ENCODE measurements around the gene AKR1A1.
"Not testable (repeated sequence)": the region's sequence is repeated elsewhere in the genome, so short reads cannot be mapped to it uniquely, and the experiment has no call there.

Gene AKR1A1

DNA sequence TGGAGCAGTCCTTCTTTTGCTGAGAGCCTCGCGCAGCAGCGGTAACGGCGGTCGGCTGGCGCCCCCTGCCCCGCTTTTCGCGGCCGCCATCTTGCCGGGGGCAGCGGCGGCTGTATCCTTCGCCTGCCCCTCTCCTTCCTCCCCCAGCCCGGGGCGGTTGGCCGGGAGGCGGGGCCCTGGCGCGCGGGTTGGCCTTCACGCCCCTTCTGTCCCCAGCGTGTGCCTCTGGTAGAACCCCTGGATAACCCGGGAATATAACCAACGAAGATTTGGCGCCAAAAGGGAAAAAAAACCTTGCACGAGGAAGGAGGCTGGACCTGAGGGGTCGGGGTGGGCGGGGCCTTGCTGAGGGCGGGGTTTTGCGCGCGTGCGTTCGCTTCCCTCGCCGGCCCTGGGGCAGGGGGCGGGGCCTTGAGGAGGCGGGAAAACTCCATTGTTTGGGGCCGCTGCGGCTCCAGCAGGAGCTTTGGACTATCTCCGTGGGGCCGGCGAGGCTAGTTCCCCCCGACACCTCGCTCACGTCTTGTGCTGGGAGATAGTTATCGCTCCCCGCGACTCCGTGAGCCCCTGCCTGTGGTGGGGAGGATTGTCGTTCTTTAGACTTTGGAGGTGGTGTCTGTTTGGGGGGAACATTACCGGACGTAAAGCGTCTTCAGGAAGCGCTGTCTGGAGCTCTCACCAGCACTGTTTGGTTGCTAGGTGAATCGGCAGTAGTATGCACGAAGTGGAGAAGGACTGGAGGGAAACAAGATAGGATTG is 33.9 kb downstream of the AKR1A1 start:
- in situ Hi-C loops (cut with HindIII; ENCODE audit: low sequenced_read_pairs) = no loop called here
- TF ChIP-seq, protein P1, sequence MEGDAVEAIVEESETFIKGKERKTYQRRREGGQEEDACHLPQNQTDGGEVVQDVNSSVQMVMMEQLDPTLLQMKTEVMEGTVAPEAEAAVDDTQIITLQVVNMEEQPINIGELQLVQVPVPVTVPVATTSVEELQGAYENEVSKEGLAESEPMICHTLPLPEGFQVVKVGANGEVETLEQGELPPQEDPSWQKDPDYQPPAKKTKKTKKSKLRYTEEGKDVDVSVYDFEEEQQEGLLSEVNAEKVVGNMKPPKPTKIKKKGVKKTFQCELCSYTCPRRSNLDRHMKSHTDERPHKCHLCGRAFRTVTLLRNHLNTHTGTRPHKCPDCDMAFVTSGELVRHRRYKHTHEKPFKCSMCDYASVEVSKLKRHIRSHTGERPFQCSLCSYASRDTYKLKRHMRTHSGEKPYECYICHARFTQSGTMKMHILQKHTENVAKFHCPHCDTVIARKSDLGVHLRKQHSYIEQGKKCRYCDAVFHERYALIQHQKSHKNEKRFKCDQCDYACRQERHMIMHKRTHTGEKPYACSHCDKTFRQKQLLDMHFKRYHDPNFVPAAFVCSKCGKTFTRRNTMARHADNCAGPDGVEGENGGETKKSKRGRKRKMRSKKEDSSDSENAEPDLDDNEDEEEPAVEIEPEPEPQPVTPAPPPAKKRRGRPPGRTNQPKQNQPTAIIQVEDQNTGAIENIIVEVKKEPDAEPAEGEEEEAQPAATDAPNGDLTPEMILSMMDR (IDR thresholded peaks at IDR 0.05; ENCODE audit: low read depth, low read length) = no peak
- peak overlapping the region; percentile 94 for H3K4me3 ChIP-seq (ENCODE audit: low read depth, low read length)
- DNase-seq (ENCODE audit: low read depth, low spot score) = peak; percentile 91

DNA sequence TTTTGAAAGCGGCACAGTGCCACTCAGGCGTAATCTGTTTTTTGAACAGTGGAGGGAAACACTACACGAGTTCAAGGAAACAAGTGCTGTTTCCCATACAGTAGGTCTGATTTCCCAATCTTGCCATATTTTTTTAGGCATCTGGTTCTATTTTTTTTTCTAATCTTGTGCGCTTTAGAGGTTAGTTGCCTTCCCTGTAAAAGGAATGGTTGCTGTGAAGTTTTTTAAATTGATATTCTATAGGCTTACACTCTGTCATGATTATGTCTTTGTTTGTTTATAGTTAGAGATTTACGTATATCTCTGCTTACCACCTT is 34.4 kb downstream of the AKR1A1 start:
- H3K4me3 ChIP-seq (ENCODE audit: low read depth, low read length) = peak overlapping the region; percentile 94
- TF ChIP-seq, protein P1 (IDR thresholded peaks at IDR 0.05; ENCODE audit: low read depth, low read length) = no peak
- DNase-seq (ENCODE audit: low read depth, low spot score) = no peak
- in situ Hi-C loops (cut with HindIII; ENCODE audit: low sequenced_read_pairs) = no loop called here

DNA sequence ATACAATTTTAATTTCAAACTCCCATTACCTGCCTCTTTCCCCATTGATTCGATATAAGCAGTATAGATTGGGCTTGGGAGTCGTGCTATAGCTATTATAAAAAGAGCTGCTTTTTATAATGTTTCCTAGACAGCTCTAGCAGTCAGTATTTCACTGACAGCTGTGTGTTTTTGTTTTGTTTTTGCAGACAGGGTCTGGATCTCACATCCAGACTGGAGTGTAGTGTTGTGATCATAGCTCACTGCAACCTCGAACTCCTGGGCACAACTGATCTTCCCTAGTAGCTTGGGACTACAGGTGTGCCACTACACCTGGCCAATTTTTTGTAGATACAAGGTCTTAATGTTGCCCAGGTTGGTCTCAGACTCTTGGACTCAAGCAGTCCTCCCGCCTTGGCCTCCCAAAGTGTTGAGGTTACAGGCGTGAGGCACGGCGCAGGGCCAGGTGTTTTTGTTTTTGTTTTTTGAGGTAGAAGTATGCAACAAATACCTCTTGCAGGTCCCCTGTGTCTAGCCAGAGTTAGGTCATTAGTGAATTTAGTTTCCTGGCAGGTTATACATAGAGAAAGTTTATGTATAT is 35.0 kb downstream of the AKR1A1 start:
- in situ Hi-C loops (cut with HindIII; ENCODE audit: low sequenced_read_pairs) = no loop called here
- DNase-seq (ENCODE audit: low read depth, low spot score) = no peak
- peak overlapping the region; percentile 94 for H3K4me3 ChIP-seq (ENCODE audit: low read depth, low read length)
- TF ChIP-seq, protein P1 (IDR thresholded peaks at IDR 0.05; ENCODE audit: low read depth, low read length) = no peak

DNA sequence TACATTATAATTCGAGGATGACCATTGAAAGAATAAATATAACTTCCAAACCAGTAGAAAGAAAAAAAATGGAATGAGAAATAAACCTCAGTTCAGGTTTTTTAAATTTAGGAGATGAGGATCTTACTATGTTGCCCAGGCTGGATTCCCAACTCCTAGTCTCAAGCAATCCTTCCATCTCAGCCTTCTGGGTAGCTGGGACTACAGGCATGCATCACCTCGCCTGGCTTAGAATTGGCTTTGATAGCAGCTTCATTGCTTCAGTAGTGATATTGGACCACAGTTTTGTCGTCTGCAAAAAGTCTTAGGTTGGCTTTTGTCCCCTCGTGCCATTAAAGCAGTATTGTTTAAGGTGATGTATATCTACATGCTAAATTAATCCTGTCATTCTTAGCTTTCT is 36.1 kb downstream of the AKR1A1 start:
- TF ChIP-seq, protein P1 (IDR thresholded peaks at IDR 0.05; ENCODE audit: low read depth, low read length) = no peak
- no peak for DNase-seq (ENCODE audit: low read depth, low spot score)
- H3K4me3 ChIP-seq (ENCODE audit: low read depth, low read length) = no peak overlapping the region
- in situ Hi-C loops (cut with HindIII; ENCODE audit: low sequenced_read_pairs) = no loop called here

DNA sequence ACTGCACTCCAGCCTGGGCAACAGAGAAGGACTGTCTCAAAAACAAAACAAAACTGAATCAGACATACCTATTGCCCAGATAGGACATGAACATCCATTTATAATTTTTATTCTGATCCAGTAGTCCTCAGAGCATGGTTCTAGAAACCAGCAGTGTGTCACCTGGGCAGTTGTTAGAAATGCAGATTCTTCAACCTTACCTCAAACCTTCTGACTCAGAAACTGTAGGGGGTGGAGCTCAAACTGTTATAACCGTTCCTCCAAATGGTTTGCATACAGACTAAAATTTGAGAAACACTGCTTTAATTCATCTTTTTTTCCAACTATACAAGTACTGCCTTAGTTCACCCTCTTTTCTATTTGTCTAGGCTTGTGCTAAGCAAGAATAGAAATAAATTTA is 39.2 kb downstream of the AKR1A1 start:
- TF ChIP-seq, protein P1 (IDR thresholded peaks at IDR 0.05; ENCODE audit: low read depth, low read length) = no peak
- no peak overlapping the region for H3K4me3 ChIP-seq (ENCODE audit: low read depth, low read length)
- in situ Hi-C loops (cut with HindIII; ENCODE audit: low sequenced_read_pairs) = no loop called here
- no peak for DNase-seq (ENCODE audit: low read depth, low spot score)

DNA sequence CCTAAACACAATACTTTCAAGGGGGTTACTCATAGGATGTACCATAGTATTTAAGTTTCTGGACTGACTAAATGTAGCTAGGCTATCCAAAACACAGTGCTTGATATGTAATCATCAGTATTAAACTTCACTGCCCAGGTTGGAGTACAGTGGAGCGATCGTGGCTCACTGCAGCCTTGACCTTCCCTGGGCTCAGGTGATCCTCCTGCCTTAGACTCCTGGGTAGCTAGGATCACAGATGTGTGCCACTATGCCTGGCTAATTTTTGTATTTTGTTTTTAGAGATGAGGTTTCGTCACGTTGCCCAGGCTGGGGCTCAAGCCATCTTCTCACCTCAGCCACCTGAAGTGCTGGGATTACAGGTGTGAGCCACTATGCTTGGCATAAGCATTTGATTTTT is 43.8 kb downstream of the AKR1A1 start:
- DNase-seq (ENCODE audit: low read depth, low spot score) = no peak
- TF ChIP-seq, protein P1 (IDR thresholded peaks at IDR 0.05; ENCODE audit: low read depth, low read length) = no peak
- H3K4me3 ChIP-seq (ENCODE audit: low read depth, low read length) = no peak overlapping the region
- in situ Hi-C loops (cut with HindIII; ENCODE audit: low sequenced_read_pairs) = no loop called here

DNA sequence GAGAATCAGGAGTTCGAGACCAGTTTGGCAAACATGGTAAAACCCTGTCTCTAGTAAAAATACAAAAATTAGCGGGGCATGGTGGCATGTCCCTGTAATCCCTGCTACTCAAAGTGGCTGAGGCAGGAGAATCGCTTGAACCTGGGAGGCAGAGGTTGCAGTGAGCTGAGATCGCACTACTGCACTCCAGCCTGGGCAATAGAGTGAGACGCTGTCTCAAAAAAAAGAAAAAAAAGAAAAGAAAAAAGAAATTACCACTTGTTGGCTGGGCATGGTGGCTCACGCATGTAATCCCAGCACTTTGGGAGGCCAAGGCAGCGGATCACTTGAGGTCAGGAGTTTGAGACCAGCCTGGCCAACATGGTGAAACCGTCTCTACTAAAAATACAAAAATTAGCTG is 46.1 kb downstream of the AKR1A1 start:
- in situ Hi-C loops (cut with HindIII; ENCODE audit: low sequenced_read_pairs) = not testable (repeated sequence)

More for the DNA sequence above, 46.1 kb downstream of the AKR1A1 start:
- DNase-seq (ENCODE audit: low read depth, low spot score); H3K4me3 ChIP-seq (ENCODE audit: low read depth, low read length): not testable (repeated sequence)

All from astrocyte of the spinal cord (primary cell).